Raji (cell line): ENCODE results near the gene ENPP1.

ENCODE experiments used
- POLR2A ChIP-seq: IDR thresholded peaks from 2 replicates; pipeline ENCODE4 v1.6.1; 2011; ENCODE audit warnings: low read depth, low read length, control low read depth; ENCODE audit not compliant: insufficient read depth

ENPP1 gene

GRCh38 chr6:131839388-131839787, 31.6 kb downstream of the ENPP1 start:
- no peak for TF ChIP-seq POLR2A

GRCh38 chr6:131840441-131840840, 32.6 kb downstream of the ENPP1 start:
- no peak for TF ChIP-seq POLR2A

- TF ChIP-seq POLR2A: no peak
These were observed 33.2 kb downstream of the ENPP1 start for GRCh38 chr6:131840936-131841583.

- TF ChIP-seq POLR2A: no peak
These were observed 35.9 kb downstream of the ENPP1 start for GRCh38 chr6:131843768-131844167.

GRCh38 chr6:131844243-131844841, 36.5 kb downstream of the ENPP1 start:
- no peak for TF ChIP-seq POLR2A

GRCh38 chr6:131846023-131846663, 38.3 kb downstream of the ENPP1 start:
- TF ChIP-seq POLR2A: no peak

- TF ChIP-seq POLR2A: no peak
These were observed 39.1 kb downstream of the ENPP1 start for GRCh38 chr6:131846905-131847304.

GRCh38 chr6:131849799-131850198, 42.0 kb downstream of the ENPP1 start:
- TF ChIP-seq POLR2A: no peak

GRCh38 chr6:131851049-131851769, 43.4 kb downstream of the ENPP1 start:
- TF ChIP-seq POLR2A: no peak

GRCh38 chr6:131852200-131852599, 44.4 kb downstream of the ENPP1 start:
- no peak for TF ChIP-seq POLR2A

GRCh38 chr6:131854803-131855202, 47.0 kb downstream of the ENPP1 start:
- no peak for TF ChIP-seq POLR2A

- TF ChIP-seq POLR2A: no peak
These were observed 51.1 kb downstream of the ENPP1 start for GRCh38 chr6:131858765-131859415.

GRCh38 chr6:131861381-131861780, 53.6 kb downstream of the ENPP1 start:
- no peak for TF ChIP-seq POLR2A

- TF ChIP-seq POLR2A: no peak
These were observed 54.7 kb downstream of the ENPP1 start for GRCh38 chr6:131862476-131862875.

- no peak for TF ChIP-seq POLR2A
These were observed 59.9 kb downstream of the ENPP1 start for GRCh38 chr6:131867744-131868143.

- no peak for TF ChIP-seq POLR2A
These were observed 61.0 kb downstream of the ENPP1 start for GRCh38 chr6:131868836-131869235.

GRCh38 chr6:131875647-131876046, 67.8 kb downstream of the ENPP1 start:
- no peak for TF ChIP-seq POLR2A
